ENCODE measurements around the gene BSDC1. TPM values are rescaled to one million over a fixed set of nuclear protein-coding genes. Genes with fewer than 3 reads are reported as not detected.

Gene BSDC1
- total RNA-seq, 1 experiment from 2014 or later, result 64.9 TPM

- ChIA-PET POLR2A (no interaction called here), CTCF (no interaction called here)
- BruUV-seq (replicated peaks), result no TSS peak
- no peaks in the 10 kb centered on the region for H3K36me3 ChIP-seq (ENCODE audit: control insufficient read depth, insufficient read depth, low read length)
- no peaks in the 10 kb centered on the region for H3K9me3 ChIP-seq (ENCODE audit: control insufficient read depth, insufficient read depth, low read depth, low read length)
- H3K4me1 ChIP-seq (ENCODE audit: control insufficient read depth, insufficient read depth, low read length), result peaks cover 12% of the 10 kb centered on the region
- no peak overlapping the region for H3K4me3 ChIP-seq (ENCODE audit: low read depth in 2 of 2, low read length in 2 of 2)
- H3K27me3 ChIP-seq (ENCODE audit: control insufficient read depth, insufficient read depth, low read length), result no peaks in the 10 kb centered on the region
- TF ChIP-seq TCF7L2 (IDR thresholded peaks at IDR 0.05; ENCODE audit: low read depth, low read length) (no peak), CTCF (IDR thresholded peaks at IDR 0.05) (no peak), POLR2AphosphoS5 (IDR thresholded peaks at IDR 0.05; ENCODE audit: low read depth, low read length) (no peak), REST (IDR thresholded peaks at IDR 0.05; ENCODE audit: insufficient read depth in 1 of 2, low read depth in 2 of 2, low read length in 1 of 2) (no peak), SIN3A (IDR thresholded peaks at IDR 0.05; ENCODE audit: borderline replicate concordance, insufficient read depth, low read depth, low read length) (no peak)
- DNase-seq (ENCODE audit: low read depth, low spot score) (no peak), ATAC-seq (no peak)
- in situ Hi-C loops (cut with HindIII; ENCODE audit: low pct_unique_long_range_greater_than_20kb, low sequenced_read_pairs), result no loop called here
- intact Hi-C loops (cut with micrococcal nuclease; ENCODE audit: unreplicated experiment), result no loop called here
- no peak overlapping the region for H3K27ac ChIP-seq (ENCODE audit: low read length)
Measured at GRCh38 chr1:32342704-32343103, 51.5 kb downstream of the BSDC1 start.

DNA sequence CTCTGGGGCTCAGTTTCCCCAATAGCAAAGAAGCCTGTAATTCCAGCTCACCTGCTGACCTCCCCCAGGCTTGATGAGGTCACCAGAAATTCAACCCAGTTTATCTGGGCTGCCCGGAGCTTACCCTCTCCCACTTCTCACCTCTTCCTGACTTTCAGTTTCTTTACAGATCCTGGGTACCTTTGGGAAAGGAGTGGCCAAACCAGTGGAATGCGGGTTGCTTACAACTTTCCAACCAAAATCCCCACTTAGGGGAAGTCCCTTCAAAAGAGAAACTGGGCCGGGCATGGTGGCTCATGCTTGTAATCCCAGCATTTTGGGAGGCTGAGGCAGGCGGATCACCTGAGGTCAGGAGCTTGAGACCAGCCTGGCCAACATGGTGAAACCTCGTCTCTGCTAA is 52.3 kb downstream of the BSDC1 start:
- DNase-seq (ENCODE audit: low read depth, low spot score), result no peak
- H3K36me3 ChIP-seq (ENCODE audit: control insufficient read depth, insufficient read depth, low read length), result no peaks in the 10 kb centered on the region
- ATAC-seq, result no peak
- no peaks in the 10 kb centered on the region for H3K27me3 ChIP-seq (ENCODE audit: control insufficient read depth, insufficient read depth, low read length)
- peaks cover 19% of the 10 kb centered on the region for H3K4me1 ChIP-seq (ENCODE audit: control insufficient read depth, insufficient read depth, low read length)
- no peaks in the 10 kb centered on the region for H3K9me3 ChIP-seq (ENCODE audit: control insufficient read depth, insufficient read depth, low read depth, low read length)
- intact Hi-C loops (cut with micrococcal nuclease; ENCODE audit: unreplicated experiment) (no loop called here), in situ Hi-C loops (cut with HindIII; ENCODE audit: low pct_unique_long_range_greater_than_20kb, low sequenced_read_pairs) (no loop called here)
- CTCF ChIA-PET, result no interaction called here
- POLR2A ChIA-PET, result interaction anchor here (0.6 kb wide), 1 partner anchor 180 kb away, joined by 3 read pairs; no protein-coding TSS in a partner anchor
- H3K27ac ChIP-seq (ENCODE audit: low read length), result no peak overlapping the region
- TF ChIP-seq CTCF (IDR thresholded peaks at IDR 0.05) (no peak), REST (IDR thresholded peaks at IDR 0.05; ENCODE audit: insufficient read depth in 1 of 2, low read depth in 2 of 2, low read length in 1 of 2) (no peak), SIN3A (IDR thresholded peaks at IDR 0.05; ENCODE audit: borderline replicate concordance, insufficient read depth, low read depth, low read length) (no peak), POLR2AphosphoS5 (IDR thresholded peaks at IDR 0.05; ENCODE audit: low read depth, low read length) (no peak), TCF7L2 (IDR thresholded peaks at IDR 0.05; ENCODE audit: low read depth, low read length) (no peak)
- no peak overlapping the region for H3K4me3 ChIP-seq (ENCODE audit: low read depth in 2 of 2, low read length in 2 of 2)
- no TSS peak for BruUV-seq (replicated peaks)
